A673 (cell line): ENCODE data around the gene TRPV5. TPM values are rescaled to one million over a fixed set of nuclear protein-coding genes. Genes with fewer than 3 reads are reported as not detected.
"Not testable (repeated sequence)": the region's sequence is repeated elsewhere in the genome, so short reads cannot be mapped to it uniquely, and the experiment has no call there.

Source experiments
- Bru-seq: library from RNA; stranded (reverse); fragments of 400-500 nt; gene quantifications from one replicate; lab custom pipeline; 2021; lab: Mats Ljungman, UMichigan
- BruChase-seq, 2 experiments: library from RNA; stranded (reverse); fragments of 400-500 nt; gene quantifications; one replicate each; lab custom pipeline; 2021; lab: Mats Ljungman, UMichigan
- BruUV-seq: library from RNA; stranded (reverse); fragments of 400-500 nt; replicated peaks from 2 replicates; lab custom pipeline; 2021; lab: Mats Ljungman, UMichigan
- CTCF ChIA-PET: fragments of 300-600 bp; sonication (Branson Sonifier 250); formaldehyde crosslinking; loops from one replicate; lab custom pipeline; 2022; ENCODE audit warnings: antibody characterized with exemption; lab: Charles Lee
- POLR2A ChIA-PET: fragments of 300-600 bp; sonication (Branson Sonifier 250); formaldehyde crosslinking; loops from one replicate; lab custom pipeline; 2022; ENCODE audit warnings: antibody characterized with exemption; ENCODE audit not compliant: low non-redundant PET; lab: Charles Lee
- DNase-seq: peaks from one replicate; pipeline ENCODE4 v3.0.0-alpha.2; 2015; ENCODE audit warnings: low spot score
- H3K27ac ChIP-seq: fragments of 200-600 bp; sonication (generic); 2 replicates; pipeline ENCODE4 v1.5.1; 2016; ENCODE audit warnings: mixed run types, low read depth, mild to moderate bottlenecking, mixed read lengths, antibody characterized with exemption, low read length; ENCODE audit not compliant: poor library complexity, severe bottlenecking
- H3K27me3 ChIP-seq: fragments of 200-600 bp; sonication (generic); replicated peaks from 2 replicates; pipeline ENCODE4 v1.6.1; 2017; ENCODE audit warnings: mixed run types, low read depth, mild to moderate bottlenecking, mixed read lengths, antibody characterized with exemption, low read length; ENCODE audit not compliant: insufficient read depth, poor library complexity
- H3K36me3 ChIP-seq: fragments of 200-600 bp; sonication (generic); 2 replicates; pipeline ENCODE4 v1.6.1; 2016; ENCODE audit warnings: mixed run types, mild to moderate bottlenecking, mixed read lengths, antibody characterized with exemption, low read length; ENCODE audit not compliant: insufficient read depth, poor library complexity, severe bottlenecking
- H3K4me1 ChIP-seq: fragments of 200-600 bp; sonication (generic); 2 replicates; pipeline ENCODE4 v1.6.1; 2017; ENCODE audit warnings: mixed run types, mild to moderate bottlenecking, mixed read lengths, antibody characterized with exemption, low read length; ENCODE audit not compliant: insufficient read depth, poor library complexity, severe bottlenecking
- H3K4me3 ChIP-seq: fragments of 200-600 bp; sonication (generic); 2 replicates; pipeline ENCODE4 v1.5.1; 2016; ENCODE audit warnings: low read depth, mixed run types, mild to moderate bottlenecking, mixed read lengths, low read length; ENCODE audit not compliant: poor library complexity, severe bottlenecking
- H3K9me3 ChIP-seq: fragments of 200-600 bp; sonication (generic); 2 replicates; pipeline ENCODE4 v1.6.1; 2016; ENCODE audit warnings: mixed run types, low read depth, mild to moderate bottlenecking, mixed read lengths, antibody characterized with exemption, low read length; ENCODE audit not compliant: poor library complexity, severe bottlenecking
- EZH2 ChIP-seq: fragments of 200-600 bp; sonication (generic); IDR thresholded peaks from 2 replicates; pipeline ENCODE4 v1.6.1; 2017; ENCODE audit warnings: borderline replicate concordance, low read depth, mild to moderate bottlenecking, mixed read lengths, antibody characterized with exemption, low read length; ENCODE audit not compliant: poor library complexity, severe bottlenecking
- intact Hi-C: fragments of 100-400 bp; cut with micrococcal nuclease; formaldehyde crosslinking; loops from one replicate; pipeline ENCODE4 v1.10.0; 2022; ENCODE audit not compliant: unreplicated experiment
- long read RNA-seq: library from polyadenylated mRNA; stranded (forward); transcript quantifications from one replicate; pipeline ENCODE4 v2.0.0, GENCODE V29; 2022
- total RNA-seq: library from RNA; stranded (reverse); gene quantifications from 2 replicates; pipeline ENCODE4 v1.2.3, GENCODE V29; 2021
- TF ChIP-seq, protein P1 (sequence below): fragments of 300-800, 200-600 bp; sonication (generic); conservative IDR thresholded peaks from 2 replicates; pipeline ENCODE4 v1.5.1; 2017; ENCODE audit warnings: low read depth, mild to moderate bottlenecking, antibody characterized with exemption, low read length, moderate library complexity, mixed read lengths

The TRPV5 gene
- total RNA-seq (not detected in 2 replicates), Bru-seq, nascent RNA (percentile 4 among the genes with signal in this experiment), BruChase-seq, experiment 1, labeled RNA remaining after a 2-hour chase (percentile 3 among the genes with signal in this experiment), BruChase-seq, experiment 2, labeled RNA remaining after a 6-hour chase (percentile 8 among the genes with signal in this experiment)
- long read RNA-seq, result 0 reads

DNA sequence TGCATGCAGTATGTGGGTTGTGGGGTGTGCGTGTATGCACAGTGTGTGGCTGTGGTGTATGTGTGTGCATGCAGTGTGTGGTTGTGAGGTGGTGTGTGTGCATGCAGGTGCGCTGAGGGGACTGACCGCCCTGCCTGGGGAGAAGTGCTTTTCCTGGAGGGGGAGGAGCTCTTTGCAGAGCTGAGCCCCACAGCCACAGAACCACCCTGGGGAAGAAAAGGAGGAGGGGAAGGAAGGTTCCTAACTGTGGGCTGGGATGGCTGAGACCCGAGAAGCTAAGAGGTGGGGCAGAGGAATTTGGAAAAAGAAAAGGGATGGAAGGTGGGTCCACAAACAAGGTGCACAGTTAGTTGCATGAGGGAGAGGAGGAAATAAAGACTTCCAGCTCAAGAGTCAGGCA, at the start of gene TRPV5:
TSS of gene TRPV5 (minus strand) at position 123 of the 400 bp plus-strand sequence. CDS start 287 bp downstream, outside the sequence.
- CTCF ChIA-PET, result no interaction called here
- TF ChIP-seq, protein P1, sequence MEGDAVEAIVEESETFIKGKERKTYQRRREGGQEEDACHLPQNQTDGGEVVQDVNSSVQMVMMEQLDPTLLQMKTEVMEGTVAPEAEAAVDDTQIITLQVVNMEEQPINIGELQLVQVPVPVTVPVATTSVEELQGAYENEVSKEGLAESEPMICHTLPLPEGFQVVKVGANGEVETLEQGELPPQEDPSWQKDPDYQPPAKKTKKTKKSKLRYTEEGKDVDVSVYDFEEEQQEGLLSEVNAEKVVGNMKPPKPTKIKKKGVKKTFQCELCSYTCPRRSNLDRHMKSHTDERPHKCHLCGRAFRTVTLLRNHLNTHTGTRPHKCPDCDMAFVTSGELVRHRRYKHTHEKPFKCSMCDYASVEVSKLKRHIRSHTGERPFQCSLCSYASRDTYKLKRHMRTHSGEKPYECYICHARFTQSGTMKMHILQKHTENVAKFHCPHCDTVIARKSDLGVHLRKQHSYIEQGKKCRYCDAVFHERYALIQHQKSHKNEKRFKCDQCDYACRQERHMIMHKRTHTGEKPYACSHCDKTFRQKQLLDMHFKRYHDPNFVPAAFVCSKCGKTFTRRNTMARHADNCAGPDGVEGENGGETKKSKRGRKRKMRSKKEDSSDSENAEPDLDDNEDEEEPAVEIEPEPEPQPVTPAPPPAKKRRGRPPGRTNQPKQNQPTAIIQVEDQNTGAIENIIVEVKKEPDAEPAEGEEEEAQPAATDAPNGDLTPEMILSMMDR, result no peak
- TF ChIP-seq EZH2, result no peak
- no peak for DNase-seq
- intact Hi-C loops, result no loop called here
- no peaks in the 10 kb centered on the region for H3K4me1 ChIP-seq
- H3K9me3 ChIP-seq, result no peaks in the 10 kb centered on the region
- no peaks in the 10 kb centered on the region for H3K36me3 ChIP-seq
- BruUV-seq, result no TSS peak
- H3K4me3 ChIP-seq, result no peak within 1 kb of the TSS
- peaks cover 4% of the 10 kb centered on the region for H3K27me3 ChIP-seq
- POLR2A ChIA-PET, result no interaction called here
- H3K27ac ChIP-seq, result no peak within 1 kb of the TSS

DNA sequence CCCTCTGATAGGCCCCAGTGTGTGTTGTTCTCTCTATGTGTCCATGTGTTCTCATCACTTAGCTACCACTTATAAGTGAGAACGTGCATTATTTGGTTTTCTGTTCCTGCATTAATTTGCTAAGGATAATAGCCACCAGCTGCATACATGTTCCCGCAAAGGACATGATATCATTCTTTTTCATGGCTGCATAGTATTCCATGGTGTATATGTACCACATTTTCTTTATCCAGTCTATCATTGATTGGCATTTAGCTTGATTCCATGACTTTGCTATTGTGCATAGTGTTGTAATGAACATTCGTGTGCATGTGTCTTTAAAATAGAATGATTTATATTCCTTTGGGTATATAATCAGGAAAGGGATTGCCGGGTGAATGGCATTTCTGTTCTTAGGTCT, 44.9 kb upstream of the TRPV5 start:
- H3K4me3 ChIP-seq, H3K4me1 ChIP-seq, H3K27me3 ChIP-seq, POLR2A ChIA-PET, H3K36me3 ChIP-seq, BruUV-seq, intact Hi-C loops, H3K27ac ChIP-seq, DNase-seq, H3K9me3 ChIP-seq: not testable (repeated sequence)
- CTCF ChIA-PET, result interaction anchor here (0.7 kb wide), 1 partner anchor 167 kb away, joined by 3 read pairs; no protein-coding TSS in a partner anchor

DNA sequence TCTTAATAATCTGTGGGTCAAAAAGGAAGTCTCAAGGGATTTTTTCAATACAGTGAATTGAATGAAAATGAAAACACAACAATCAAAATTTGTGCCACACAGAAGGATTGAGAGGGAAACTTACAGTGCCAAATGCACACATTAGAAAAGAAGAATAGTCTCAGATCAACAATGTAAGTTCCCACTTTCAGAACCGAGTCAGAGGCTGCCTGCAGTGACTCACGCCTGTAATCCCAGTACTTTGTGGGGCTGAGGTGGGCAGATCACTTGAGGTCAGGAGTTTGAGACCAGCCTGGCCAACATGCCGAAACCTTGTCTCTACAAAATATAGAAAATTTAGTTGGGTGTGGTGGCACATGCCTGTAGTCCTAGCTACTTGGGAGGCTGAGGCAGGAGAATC, 41.1 kb upstream of the TRPV5 start:
- POLR2A ChIA-PET, result no interaction called here
- no peaks in the 10 kb centered on the region for H3K36me3 ChIP-seq

More for the DNA sequence above, 41.1 kb upstream of the TRPV5 start:
- no peak for TF ChIP-seq EZH2
- TF ChIP-seq, protein P1, result no peak
- BruUV-seq, result no TSS peak
- DNase-seq, result no peak
- intact Hi-C loops, result no loop called here
- Histone ChIP-seq H3K4me3 (no peak overlapping the region), H3K27ac (no peak overlapping the region), H3K27me3 (peaks cover 4% of the 10 kb centered on the region), H3K4me1 (no peaks in the 10 kb centered on the region), H3K9me3 (no peaks in the 10 kb centered on the region)
- CTCF ChIA-PET, result no interaction called here
